22Rv1 (cell line): ENCODE measurements around the gene PMIS2.

Source experiments
- CTCF ChIP-seq: fragments of 450-650 bp; IDR thresholded peaks from 2 replicates; pipeline ENCODE4 v1.5.1; 2017; ENCODE audit warnings: mild to moderate bottlenecking
- ZFX ChIP-seq: fragments of 450-650 bp; IDR thresholded peaks from 2 replicates; pipeline ENCODE4 v1.6.1; 2017; ENCODE audit warnings: antibody characterized with exemption, borderline replicate concordance

DNA sequence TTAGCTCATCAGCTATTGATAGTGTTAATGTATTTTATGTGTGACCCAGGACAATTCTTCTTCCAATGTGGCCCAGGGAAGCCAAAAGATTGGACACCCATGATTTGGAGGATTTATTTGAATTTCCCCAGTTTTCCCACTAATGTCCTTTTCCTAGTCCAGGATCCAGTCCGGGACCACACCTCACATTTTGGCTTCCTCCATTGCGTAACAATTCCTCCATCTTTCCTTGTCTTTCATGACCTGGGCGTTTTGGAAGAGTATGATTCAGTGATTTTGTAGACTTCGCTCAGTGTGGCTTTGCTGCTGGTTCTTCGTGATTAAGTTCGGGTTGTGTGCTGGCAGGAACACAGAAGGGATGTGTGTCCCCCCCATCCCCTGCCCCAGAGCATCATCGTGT lies 19.2 kb upstream of the PMIS2 start:
- TF ChIP-seq CTCF = no peak
- TF ChIP-seq ZFX = no peak
